SW480 (cell line): ENCODE results near the gene S1PR3.

Experiments
- DNase-seq: peaks from one replicate; pipeline ENCODE4 v3.0.0-alpha.2; 2016; ENCODE audit warnings: low spot score

The S1PR3 gene

GRCh38 chr9:89009546-89009840, 18.2 kb downstream of the S1PR3 start:
- DNase-seq = no peak

- DNase-seq = no peak
These were observed 18.8 kb downstream of the S1PR3 start for GRCh38 chr9:89010056-89010455.

GRCh38 chr9:89010526-89011111, 19.4 kb downstream of the S1PR3 start:
- DNase-seq = no peak

- DNase-seq = no peak
These were observed 20.4 kb downstream of the S1PR3 start for GRCh38 chr9:89011683-89012082.

GRCh38 chr9:89012294-89013042, 21.2 kb downstream of the S1PR3 start:
- DNase-seq = no peak

- DNase-seq = no peak
These were observed 22.4 kb downstream of the S1PR3 start for GRCh38 chr9:89013660-89014059.

- no peak for DNase-seq
These were observed 22.9 kb downstream of the S1PR3 start for GRCh38 chr9:89014153-89014552.

GRCh38 chr9:89015336-89015735, 24.1 kb downstream of the S1PR3 start:
- DNase-seq = no peak

- no peak for DNase-seq
These were observed 29.5 kb downstream of the S1PR3 start for GRCh38 chr9:89020754-89021153.

- peak; percentile 56 for DNase-seq
These were observed 30.0 kb downstream of the S1PR3 start for GRCh38 chr9:89021154-89021803.

- no peak for DNase-seq
These were observed 30.9 kb downstream of the S1PR3 start for GRCh38 chr9:89022001-89022759.

GRCh38 chr9:89022902-89023301, 31.6 kb downstream of the S1PR3 start:
- DNase-seq = no peak

GRCh38 chr9:89023740-89024139, 32.5 kb downstream of the S1PR3 start:
- no peak for DNase-seq

- no peak for DNase-seq
These were observed 33.5 kb downstream of the S1PR3 start for GRCh38 chr9:89024727-89025126.

GRCh38 chr9:89025553-89025952, 34.3 kb downstream of the S1PR3 start:
- DNase-seq = no peak

GRCh38 chr9:89026876-89027275, 35.6 kb downstream of the S1PR3 start:
- DNase-seq = no peak

- DNase-seq = no peak
These were observed 38.5 kb downstream of the S1PR3 start for GRCh38 chr9:89029788-89030187.

- DNase-seq = no peak
These were observed 40.9 kb downstream of the S1PR3 start for GRCh38 chr9:89032173-89032572.

- DNase-seq = no peak
These were observed 41.4 kb downstream of the S1PR3 start for GRCh38 chr9:89032661-89033060.

- DNase-seq = no peak
These were observed 45.1 kb downstream of the S1PR3 start for GRCh38 chr9:89036383-89036782.

- no peak for DNase-seq
These were observed 45.6 kb downstream of the S1PR3 start for GRCh38 chr9:89036891-89037290.

GRCh38 chr9:89037346-89037745, 46.1 kb downstream of the S1PR3 start:
- DNase-seq = no peak

- DNase-seq = no peak
These were observed 46.6 kb downstream of the S1PR3 start for GRCh38 chr9:89037891-89038290.
